ENCODE measurements around the gene ZNF212. TPM values are rescaled to one million over a fixed set of nuclear protein-coding genes. Genes with fewer than 3 reads are reported as not detected.

ZNF212 gene
- total RNA-seq, 3 donors from 2014 or later (not counting 1 experiment from before 2014, with no cell fraction given): 11.2 to 23.7 (median 17.0) TPM

GRCh38 chr7:149237502-149237901 is 1.9 kb upstream of the ZNF212 start:
- no peak overlapping the region for H3K27ac ChIP-seq (ENCODE audit: low read length)
- Mint-ChIP-seq H3K27ac (no peak overlapping the region), H3K4me1 (peaks cover 16 to 24% of the 10 kb centered on the region in 2 donors), H3K9me3 (peaks cover 0 to 2% of the 10 kb centered on the region in 2 donors), H3K36me3 (peaks cover 3% of the 10 kb centered on the region), H3K4me3 (no peak overlapping the region), H3K27me3 (ENCODE audit: low read depth in 2 of 2) (peaks cover 7 to 8% of the 10 kb centered on the region in 2 donors)
- H3K36me3 ChIP-seq (ENCODE audit: control insufficient read depth, insufficient read depth, low read length): no peaks in the 10 kb centered on the region
- peaks cover 18% of the 10 kb centered on the region for H3K4me1 ChIP-seq (ENCODE audit: control insufficient read depth, insufficient read depth, low read length)
- WGBS (ENCODE audit: insufficient coverage): 86% methylated on average over 7 of the region's 7 CpGs
- intact Hi-C loops (cut with micrococcal nuclease): loop anchor here (5.0 kb wide), 1 partner anchor 90 kb away; the partner anchor contains the start of gene ZNF398
- ATAC-seq (no peak), DNase-seq (no peak)
- TF ChIP-seq CTCF (IDR thresholded peaks at IDR 0.05): no peak
- no peak overlapping the region for H3K4me3 ChIP-seq (ENCODE audit: low read length)
- H3K9me3 ChIP-seq (ENCODE audit: control insufficient read depth, insufficient read depth, low read length): no peaks in the 10 kb centered on the region
- peaks cover 2% of the 10 kb centered on the region for H3K27me3 ChIP-seq (ENCODE audit: control insufficient read depth, insufficient read depth, low read length)

GRCh38 chr7:149238051-149238450 is 1.4 kb upstream of the ZNF212 start:
- Mint-ChIP-seq H3K27ac (no peak overlapping the region), H3K4me1 (peaks cover 21 to 24% of the 10 kb centered on the region in 2 donors), H3K9me3 (peaks cover 0 to 5% of the 10 kb centered on the region in 2 donors), H3K36me3 (peaks cover 8% of the 10 kb centered on the region), H3K4me3 (peak overlapping the region; percentile 55), H3K27me3 (ENCODE audit: low read depth in 2 of 2) (peaks cover 2 to 4% of the 10 kb centered on the region in 2 donors)
- Histone ChIP-seq H3K4me1 (ENCODE audit: control insufficient read depth, insufficient read depth, low read length) (peaks cover 18% of the 10 kb centered on the region), H3K27me3 (ENCODE audit: control insufficient read depth, insufficient read depth, low read length) (peaks cover 2% of the 10 kb centered on the region), H3K4me3 (ENCODE audit: low read length) (no peak overlapping the region), H3K9me3 (ENCODE audit: control insufficient read depth, insufficient read depth, low read length) (no peaks in the 10 kb centered on the region), H3K27ac (ENCODE audit: low read length) (no peak overlapping the region), H3K36me3 (ENCODE audit: control insufficient read depth, insufficient read depth, low read length) (no peaks in the 10 kb centered on the region)
- 88% methylated on average over 3 of the region's 3 CpGs for WGBS (ENCODE audit: insufficient coverage)
- ATAC-seq: no peak
- DNase-seq: no peak
- TF ChIP-seq CTCF (IDR thresholded peaks at IDR 0.05): no peak
- intact Hi-C loops (cut with micrococcal nuclease): loop anchor here (2.0 to 5.0 kb wide), 2 partner anchors 91 to 259 kb away; partner anchors contain the start of genes ZNF398 and ZNF746

- H3K27me3 ChIP-seq (ENCODE audit: control insufficient read depth, insufficient read depth, low read length): peaks cover 2% of the 10 kb centered on the region
- DNase-seq: no peak
- peak overlapping the region; percentile 79 to 91 for H3K27ac Mint-ChIP-seq
- H3K36me3 Mint-ChIP-seq: peaks cover 8% of the 10 kb centered on the region
- no peak overlapping the region for H3K4me3 ChIP-seq (ENCODE audit: low read length)
- H3K4me1 Mint-ChIP-seq: peaks cover 21 to 27% of the 10 kb centered on the region in 2 donors
- no peaks in the 10 kb centered on the region for H3K36me3 ChIP-seq (ENCODE audit: control insufficient read depth, insufficient read depth, low read length)
- whole genome bisulfite sequencing (ENCODE audit: insufficient coverage): 90% methylated on average over 5 of the region's 5 CpGs
- H3K27ac ChIP-seq (ENCODE audit: low read length): no peak overlapping the region
- intact Hi-C loops (cut with micrococcal nuclease): no loop called here
- peaks cover 0 to 5% of the 10 kb centered on the region in 2 donors for H3K9me3 Mint-ChIP-seq
- no peak for ATAC-seq
- peak overlapping the region; percentile 93 for H3K4me3 Mint-ChIP-seq
- H3K27me3 Mint-ChIP-seq (ENCODE audit: low read depth in 2 of 2): peaks cover 0 to 4% of the 10 kb centered on the region in 2 donors
- no peak for TF ChIP-seq CTCF (IDR thresholded peaks at IDR 0.05)
- H3K9me3 ChIP-seq (ENCODE audit: control insufficient read depth, insufficient read depth, low read length): no peaks in the 10 kb centered on the region
- peaks cover 18% of the 10 kb centered on the region for H3K4me1 ChIP-seq (ENCODE audit: control insufficient read depth, insufficient read depth, low read length)
Measured at GRCh38 chr7:149240637-149241036, 1.2 kb downstream of the ZNF212 start.

- no peaks in the 10 kb centered on the region for H3K9me3 ChIP-seq (ENCODE audit: control insufficient read depth, insufficient read depth, low read length)
- DNase-seq: no peak
- Mint-ChIP-seq H3K27me3 (ENCODE audit: low read depth in 2 of 2) (peaks cover 0 to 4% of the 10 kb centered on the region in 2 donors), H3K4me3 (peak overlapping the region; percentile 25), H3K4me1 (peaks cover 28 to 33% of the 10 kb centered on the region in 2 donors), H3K36me3 (peaks cover 8% of the 10 kb centered on the region), H3K27ac (no peak overlapping the region), H3K9me3 (peaks cover 0 to 5% of the 10 kb centered on the region in 2 donors)
- TF ChIP-seq CTCF (IDR thresholded peaks at IDR 0.05): no peak
- peaks cover 18% of the 10 kb centered on the region for H3K4me1 ChIP-seq (ENCODE audit: control insufficient read depth, insufficient read depth, low read length)
- no peak overlapping the region for H3K4me3 ChIP-seq (ENCODE audit: low read length)
- H3K36me3 ChIP-seq (ENCODE audit: control insufficient read depth, insufficient read depth, low read length): no peaks in the 10 kb centered on the region
- intact Hi-C loops (cut with micrococcal nuclease): no loop called here
- WGBS (ENCODE audit: insufficient coverage): 97% methylated on average over 5 of the region's 5 CpGs
- peaks cover 2% of the 10 kb centered on the region for H3K27me3 ChIP-seq (ENCODE audit: control insufficient read depth, insufficient read depth, low read length)
- no peak for ATAC-seq
- H3K27ac ChIP-seq (ENCODE audit: low read length): no peak overlapping the region
Measured at GRCh38 chr7:149241696-149242095, 2.2 kb downstream of the ZNF212 start.

Measured in natural killer cell (primary cell).